Measurements from ENCODE around the gene MCAT.

DNA sequence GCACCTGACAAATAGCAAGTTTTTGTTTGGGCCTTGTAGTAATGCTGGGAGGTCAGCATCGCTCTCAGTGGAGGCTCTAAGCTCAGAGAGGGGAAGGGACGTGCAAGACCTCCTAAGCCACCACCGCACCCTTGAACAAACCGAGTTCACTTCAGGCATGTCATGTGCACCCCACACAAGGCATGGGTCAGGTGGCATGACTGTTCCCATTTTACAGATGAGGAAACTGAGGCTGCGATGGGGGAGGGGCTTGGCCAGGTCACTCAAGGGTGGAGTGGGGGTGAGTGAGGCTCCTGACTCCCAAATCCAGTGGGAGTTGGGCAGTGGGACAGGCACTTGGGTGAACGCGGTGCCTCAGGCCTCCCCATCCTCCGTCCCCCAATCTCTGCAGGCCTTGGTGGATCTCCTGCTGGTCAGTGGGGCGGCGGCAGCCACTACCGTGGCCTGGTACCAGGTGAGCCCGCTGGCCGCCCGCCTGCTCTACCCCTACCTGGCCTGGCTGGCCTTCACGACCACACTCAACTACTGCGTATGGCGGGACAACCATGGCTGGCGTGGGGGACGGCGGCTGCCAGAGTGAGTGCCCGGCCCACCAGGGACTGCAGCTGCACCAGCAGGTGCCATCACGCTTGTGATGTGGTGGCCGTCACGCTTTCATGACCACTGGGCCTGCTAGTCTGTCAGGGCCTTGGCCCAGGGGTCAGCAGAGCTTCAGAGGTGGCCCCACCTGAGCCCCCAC is 19.4 kb upstream of the MCAT start:
- TF ChIP-seq CTCF (IDR thresholded peaks at IDR 0.05) (no peak), POLR2AphosphoS5 (IDR thresholded peaks at IDR 0.05) (no peak)

Data from breast epithelium (tissue), 3 donors.